ENCODE measurements around the gene DACT2. TPM values are rescaled to one million over a fixed set of nuclear protein-coding genes. Genes with fewer than 3 reads are reported as not detected.

Gene DACT2
- total and polyA plus RNA-seq, 4 donors = 0.25 to 2.8 (median 0.88) TPM

DNA sequence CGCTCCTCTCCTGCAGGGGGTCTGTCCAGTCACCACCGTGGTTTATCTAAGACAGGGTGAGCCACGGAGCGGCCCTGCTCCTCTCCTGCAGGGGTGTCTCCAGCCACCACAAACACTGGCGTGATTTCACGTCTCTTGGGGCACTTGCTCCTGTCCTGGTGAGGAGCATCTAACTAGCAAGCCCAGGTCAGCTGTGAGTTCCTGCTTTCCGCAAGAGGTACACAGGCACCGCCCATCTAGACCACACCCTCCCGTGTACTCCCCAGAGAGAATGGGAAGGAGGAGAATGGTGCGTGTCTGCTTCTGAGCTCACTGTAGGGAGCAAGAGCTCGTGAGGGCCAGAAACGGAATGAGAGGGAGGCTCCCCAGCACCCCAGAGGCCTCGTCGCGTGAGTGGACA, 40.7 kb downstream of the DACT2 start:
- no peak for TF ChIP-seq FOXA2 (IDR thresholded peaks at IDR 0.05)
- TF ChIP-seq JUND (IDR thresholded peaks at IDR 0.05) = no peak
- TF ChIP-seq NR2F2 (IDR thresholded peaks at IDR 0.05) = no peak
- TF ChIP-seq EGR1 (IDR thresholded peaks at IDR 0.05; ENCODE audit: low read depth in 2 of 2) = no peak
- TF ChIP-seq RAD21 (IDR thresholded peaks at IDR 0.05) = no peak
- TF ChIP-seq, protein P1, sequence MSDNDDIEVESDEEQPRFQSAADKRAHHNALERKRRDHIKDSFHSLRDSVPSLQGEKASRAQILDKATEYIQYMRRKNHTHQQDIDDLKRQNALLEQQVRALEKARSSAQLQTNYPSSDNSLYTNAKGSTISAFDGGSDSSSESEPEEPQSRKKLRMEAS (IDR thresholded peaks at IDR 0.05) = no peak
- TF ChIP-seq, protein P2, sequence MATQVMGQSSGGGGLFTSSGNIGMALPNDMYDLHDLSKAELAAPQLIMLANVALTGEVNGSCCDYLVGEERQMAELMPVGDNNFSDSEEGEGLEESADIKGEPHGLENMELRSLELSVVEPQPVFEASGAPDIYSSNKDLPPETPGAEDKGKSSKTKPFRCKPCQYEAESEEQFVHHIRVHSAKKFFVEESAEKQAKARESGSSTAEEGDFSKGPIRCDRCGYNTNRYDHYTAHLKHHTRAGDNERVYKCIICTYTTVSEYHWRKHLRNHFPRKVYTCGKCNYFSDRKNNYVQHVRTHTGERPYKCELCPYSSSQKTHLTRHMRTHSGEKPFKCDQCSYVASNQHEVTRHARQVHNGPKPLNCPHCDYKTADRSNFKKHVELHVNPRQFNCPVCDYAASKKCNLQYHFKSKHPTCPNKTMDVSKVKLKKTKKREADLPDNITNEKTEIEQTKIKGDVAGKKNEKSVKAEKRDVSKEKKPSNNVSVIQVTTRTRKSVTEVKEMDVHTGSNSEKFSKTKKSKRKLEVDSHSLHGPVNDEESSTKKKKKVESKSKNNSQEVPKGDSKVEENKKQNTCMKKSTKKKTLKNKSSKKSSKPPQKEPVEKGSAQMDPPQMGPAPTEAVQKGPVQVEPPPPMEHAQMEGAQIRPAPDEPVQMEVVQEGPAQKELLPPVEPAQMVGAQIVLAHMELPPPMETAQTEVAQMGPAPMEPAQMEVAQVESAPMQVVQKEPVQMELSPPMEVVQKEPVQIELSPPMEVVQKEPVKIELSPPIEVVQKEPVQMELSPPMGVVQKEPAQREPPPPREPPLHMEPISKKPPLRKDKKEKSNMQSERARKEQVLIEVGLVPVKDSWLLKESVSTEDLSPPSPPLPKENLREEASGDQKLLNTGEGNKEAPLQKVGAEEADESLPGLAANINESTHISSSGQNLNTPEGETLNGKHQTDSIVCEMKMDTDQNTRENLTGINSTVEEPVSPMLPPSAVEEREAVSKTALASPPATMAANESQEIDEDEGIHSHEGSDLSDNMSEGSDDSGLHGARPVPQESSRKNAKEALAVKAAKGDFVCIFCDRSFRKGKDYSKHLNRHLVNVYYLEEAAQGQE (IDR thresholded peaks at IDR 0.05) = no peak
- TF ChIP-seq YY1 (IDR thresholded peaks at IDR 0.05) = no peak
- no peak for TF ChIP-seq SP1 (IDR thresholded peaks at IDR 0.05)
- TF ChIP-seq, protein P3, sequence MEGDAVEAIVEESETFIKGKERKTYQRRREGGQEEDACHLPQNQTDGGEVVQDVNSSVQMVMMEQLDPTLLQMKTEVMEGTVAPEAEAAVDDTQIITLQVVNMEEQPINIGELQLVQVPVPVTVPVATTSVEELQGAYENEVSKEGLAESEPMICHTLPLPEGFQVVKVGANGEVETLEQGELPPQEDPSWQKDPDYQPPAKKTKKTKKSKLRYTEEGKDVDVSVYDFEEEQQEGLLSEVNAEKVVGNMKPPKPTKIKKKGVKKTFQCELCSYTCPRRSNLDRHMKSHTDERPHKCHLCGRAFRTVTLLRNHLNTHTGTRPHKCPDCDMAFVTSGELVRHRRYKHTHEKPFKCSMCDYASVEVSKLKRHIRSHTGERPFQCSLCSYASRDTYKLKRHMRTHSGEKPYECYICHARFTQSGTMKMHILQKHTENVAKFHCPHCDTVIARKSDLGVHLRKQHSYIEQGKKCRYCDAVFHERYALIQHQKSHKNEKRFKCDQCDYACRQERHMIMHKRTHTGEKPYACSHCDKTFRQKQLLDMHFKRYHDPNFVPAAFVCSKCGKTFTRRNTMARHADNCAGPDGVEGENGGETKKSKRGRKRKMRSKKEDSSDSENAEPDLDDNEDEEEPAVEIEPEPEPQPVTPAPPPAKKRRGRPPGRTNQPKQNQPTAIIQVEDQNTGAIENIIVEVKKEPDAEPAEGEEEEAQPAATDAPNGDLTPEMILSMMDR (IDR thresholded peaks at IDR 0.05; ENCODE audit: low read depth, low read length, missing input control) = no peak
- TF ChIP-seq, protein P4, sequence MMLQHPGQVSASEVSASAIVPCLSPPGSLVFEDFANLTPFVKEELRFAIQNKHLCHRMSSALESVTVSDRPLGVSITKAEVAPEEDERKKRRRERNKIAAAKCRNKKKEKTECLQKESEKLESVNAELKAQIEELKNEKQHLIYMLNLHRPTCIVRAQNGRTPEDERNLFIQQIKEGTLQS (IDR thresholded peaks at IDR 0.05) = no peak
- TF ChIP-seq FOXA1 (IDR thresholded peaks at IDR 0.05) = no peak
- no peak overlapping the region for H3K4me3 ChIP-seq (ENCODE audit: low read depth in 1 of 3, low read length in 3 of 3)
- no peaks in the 10 kb centered on the region for H3K36me3 ChIP-seq (ENCODE audit: control insufficient read depth in 4 of 4, insufficient read depth in 3 of 4, low read depth in 1 of 4, low read length in 3 of 4)
- H3K9ac ChIP-seq (ENCODE audit: low read depth in 1 of 2, low read length in 2 of 2) = no peak overlapping the region
- H3K9me3 ChIP-seq (ENCODE audit: control insufficient read depth in 4 of 4, low read length in 3 of 4) = no peaks in the 10 kb centered on the region
- DNase-seq (ENCODE audit: low spot score) = no peak
- H3K27ac ChIP-seq (ENCODE audit: low read depth in 1 of 2, low read length in 2 of 2) = no peak overlapping the region
- H3K27me3 ChIP-seq (ENCODE audit: control insufficient read depth in 4 of 4, insufficient read depth in 4 of 4, low read length in 3 of 4) = no peaks in the 10 kb centered on the region
- peaks cover 7 to 36% (median 23%) of the 10 kb centered on the region in 4 donors for H3K4me1 ChIP-seq (ENCODE audit: control insufficient read depth in 4 of 4, insufficient read depth in 4 of 4, low read length in 3 of 4)
- 86% methylated on average over 15 of the region's 15 CpGs for WGBS

DNA sequence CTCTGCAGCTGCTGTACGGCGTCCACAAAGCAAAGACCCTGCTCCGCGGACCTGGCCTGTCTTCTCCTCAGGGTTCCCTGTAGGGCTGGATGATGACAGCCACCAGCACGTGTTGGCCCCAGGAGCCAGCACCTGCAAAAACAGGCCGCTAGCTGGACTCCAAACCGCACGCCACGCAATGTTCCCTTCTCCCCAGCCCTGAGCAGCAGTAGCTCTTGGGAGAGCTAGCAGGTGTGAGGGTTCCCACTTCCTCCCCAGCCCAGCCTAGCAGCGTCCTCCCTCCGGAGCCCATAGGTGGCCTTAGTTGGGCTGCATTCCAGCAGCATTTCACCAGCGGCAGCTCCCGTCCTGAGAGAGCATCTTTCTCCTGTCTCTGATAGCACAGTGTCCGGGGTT, 42.3 kb downstream of the DACT2 start:
- Histone ChIP-seq H3K9ac (ENCODE audit: low read depth in 1 of 2, low read length in 2 of 2) (no peak overlapping the region), H3K27me3 (ENCODE audit: control insufficient read depth in 4 of 4, insufficient read depth in 4 of 4, low read length in 3 of 4) (no peaks in the 10 kb centered on the region), H3K9me3 (ENCODE audit: control insufficient read depth in 4 of 4, low read length in 3 of 4) (no peaks in the 10 kb centered on the region), H3K4me3 (ENCODE audit: low read depth in 1 of 3, low read length in 3 of 3) (no peak overlapping the region), H3K4me1 (ENCODE audit: control insufficient read depth in 4 of 4, insufficient read depth in 4 of 4, low read length in 3 of 4) (peaks cover 11 to 39% (median 31%) of the 10 kb centered on the region in 4 donors), H3K36me3 (ENCODE audit: control insufficient read depth in 4 of 4, insufficient read depth in 3 of 4, low read depth in 1 of 4, low read length in 3 of 4) (no peaks in the 10 kb centered on the region), H3K27ac (ENCODE audit: low read depth in 1 of 2, low read length in 2 of 2) (no peak overlapping the region)
- WGBS = 90% methylated on average over 14 of the region's 14 CpGs
- DNase-seq (ENCODE audit: low spot score) = no peak
- no peak for TF ChIP-seq FOXA2 (IDR thresholded peaks at IDR 0.05)
- no peak for TF ChIP-seq RAD21 (IDR thresholded peaks at IDR 0.05)
- TF ChIP-seq EGR1 (IDR thresholded peaks at IDR 0.05; ENCODE audit: low read depth in 2 of 2) = no peak
- TF ChIP-seq, protein P4 (IDR thresholded peaks at IDR 0.05) = no peak
- no peak for TF ChIP-seq GABPA (IDR thresholded peaks at IDR 0.05 in 1 of 2, conservative IDR thresholded peaks at IDR 0.05 in 1 of 2)

All from liver (tissue), 9 donors.